Neural cell (in vitro differentiated cells): ENCODE data around the gene GAS7.

ENCODE experiments used
- EP300 ChIP-seq: fragments of 450-650 bp; conservative IDR thresholded peaks from 2 replicates; pipeline ENCODE4 v1.6.1; 2014; ENCODE audit warnings: antibody characterized with exemption, mild to moderate bottlenecking, moderate library complexity; ENCODE audit not compliant: poor library complexity, severe bottlenecking
- MXI1 ChIP-seq: fragments of 450-650 bp; conservative IDR thresholded peaks from 2 replicates; pipeline ENCODE4 v1.6.1; 2014; ENCODE audit warnings: antibody characterized with exemption, mild to moderate bottlenecking; ENCODE audit not compliant: poor library complexity, severe bottlenecking
- RAD21 ChIP-seq: fragments of 450-650 bp; conservative IDR thresholded peaks from 2 replicates; pipeline ENCODE4 v1.6.1; 2014; ENCODE audit warnings: antibody characterized with exemption, mild to moderate bottlenecking, moderate library complexity
- REST ChIP-seq: IDR thresholded peaks from 2 replicates; pipeline ENCODE4 v1.6.1; 2012; ENCODE audit warnings: borderline replicate concordance
- TAF1 ChIP-seq: IDR thresholded peaks from 2 replicates; pipeline ENCODE4 v1.6.1; 2012; ENCODE audit warnings: low read depth
- TF ChIP-seq, protein P1 (sequence below): fragments of 450-650 bp; IDR thresholded peaks from 2 replicates; pipeline ENCODE4 v1.5.1; 2014; ENCODE audit warnings: antibody characterized with exemption, mild to moderate bottlenecking, moderate library complexity; ENCODE audit not compliant: poor library complexity, severe bottlenecking

DNA sequence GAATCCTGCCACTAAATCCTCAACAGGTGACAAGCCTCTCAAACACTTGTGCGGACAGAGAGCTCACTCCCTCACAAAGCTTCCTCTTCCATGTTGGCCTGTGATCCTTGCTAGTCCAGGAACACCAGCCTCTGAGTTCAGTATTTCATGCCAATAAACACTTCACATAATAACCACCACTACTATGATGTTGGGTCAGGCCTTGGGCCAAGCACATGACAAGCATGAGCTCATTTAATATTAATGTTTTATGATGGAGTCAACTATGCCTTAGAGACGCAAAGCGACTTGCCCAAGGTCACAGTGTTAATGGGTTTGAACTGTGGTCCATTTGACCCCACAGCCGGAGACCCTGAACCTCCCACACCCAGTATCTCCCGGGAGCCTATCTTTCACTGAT is 129.1 kb downstream of the GAS7 start:
- TF ChIP-seq MXI1, result no peak
- no peak for TF ChIP-seq TAF1
- TF ChIP-seq, protein P1, sequence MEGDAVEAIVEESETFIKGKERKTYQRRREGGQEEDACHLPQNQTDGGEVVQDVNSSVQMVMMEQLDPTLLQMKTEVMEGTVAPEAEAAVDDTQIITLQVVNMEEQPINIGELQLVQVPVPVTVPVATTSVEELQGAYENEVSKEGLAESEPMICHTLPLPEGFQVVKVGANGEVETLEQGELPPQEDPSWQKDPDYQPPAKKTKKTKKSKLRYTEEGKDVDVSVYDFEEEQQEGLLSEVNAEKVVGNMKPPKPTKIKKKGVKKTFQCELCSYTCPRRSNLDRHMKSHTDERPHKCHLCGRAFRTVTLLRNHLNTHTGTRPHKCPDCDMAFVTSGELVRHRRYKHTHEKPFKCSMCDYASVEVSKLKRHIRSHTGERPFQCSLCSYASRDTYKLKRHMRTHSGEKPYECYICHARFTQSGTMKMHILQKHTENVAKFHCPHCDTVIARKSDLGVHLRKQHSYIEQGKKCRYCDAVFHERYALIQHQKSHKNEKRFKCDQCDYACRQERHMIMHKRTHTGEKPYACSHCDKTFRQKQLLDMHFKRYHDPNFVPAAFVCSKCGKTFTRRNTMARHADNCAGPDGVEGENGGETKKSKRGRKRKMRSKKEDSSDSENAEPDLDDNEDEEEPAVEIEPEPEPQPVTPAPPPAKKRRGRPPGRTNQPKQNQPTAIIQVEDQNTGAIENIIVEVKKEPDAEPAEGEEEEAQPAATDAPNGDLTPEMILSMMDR, result no peak
- TF ChIP-seq EP300, result no peak
- TF ChIP-seq RAD21, result no peak
- TF ChIP-seq REST, result no peak
